Ramos (cell line): ENCODE measurements around the gene CERS4.
"Not testable (repeated sequence)": the region's sequence is repeated elsewhere in the genome, so short reads cannot be mapped to it uniquely, and the experiment has no call there.

Source experiments
- in situ Hi-C: fragments of 300-500 bp; cut with MboI; formaldehyde crosslinking; loops from one replicate; pipeline ENCODE4 v1.14.3; 2022; ENCODE audit warnings: low sequenced_read_pairs; ENCODE audit not compliant: unreplicated experiment

Gene CERS4

GRCh38 chr19:8208922-8209461 is at the start of gene CERS4:
TSS of gene CERS4 (plus strand) at chr19:8209370. CDS start at chr19:8251077, 41,707 bp downstream.
- in situ Hi-C loops = no loop called here

DNA sequence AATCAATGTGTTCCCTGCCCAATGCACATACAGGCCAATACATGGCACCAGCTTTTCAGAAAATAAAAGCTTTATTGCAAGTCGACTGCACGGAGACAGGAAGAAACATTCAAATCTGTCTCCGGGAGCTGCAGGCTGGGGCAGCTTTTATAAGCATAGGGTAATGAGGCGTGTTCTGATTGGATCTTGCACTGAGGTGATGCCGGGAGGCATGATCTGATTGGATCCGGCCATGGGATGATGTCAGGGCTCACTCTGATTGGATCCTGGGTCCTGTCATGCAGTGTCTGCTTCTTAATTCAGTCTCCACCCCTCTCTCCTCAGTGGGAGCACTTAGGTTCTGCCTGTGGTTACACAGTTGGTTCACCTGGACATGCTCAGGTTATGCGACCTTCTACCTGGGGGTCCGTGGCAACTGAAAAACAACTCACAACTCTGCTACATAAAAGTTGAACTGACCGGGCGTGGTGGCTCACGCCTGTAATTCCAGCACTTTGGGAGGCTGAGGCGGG is 48.0 kb upstream of the CERS4 start:
- in situ Hi-C loops = no loop called here

DNA sequence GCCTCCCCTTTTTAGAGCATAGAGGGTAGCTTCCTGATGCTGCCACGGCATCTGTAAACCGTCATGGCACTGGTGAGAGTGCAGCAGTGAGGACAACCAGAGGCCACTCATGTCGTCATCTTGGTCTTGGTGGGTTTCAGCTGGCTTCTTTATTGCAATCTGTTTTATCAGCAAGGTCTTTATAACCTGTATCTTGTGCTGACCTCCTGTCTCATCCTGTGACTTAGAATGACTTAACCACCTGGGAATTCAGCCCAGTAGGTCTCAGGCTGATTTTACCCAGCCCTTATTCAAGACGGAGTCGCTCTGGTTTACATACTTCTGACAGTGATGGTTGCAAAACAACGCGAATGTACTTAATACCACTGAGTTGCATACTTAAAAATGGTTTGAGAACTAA is 45.4 kb upstream of the CERS4 start:
- in situ Hi-C loops = no loop called here

- in situ Hi-C loops = no loop called here
These were observed 41.2 kb upstream of the CERS4 start for GRCh38 chr19:8167985-8168384.

GRCh38 chr19:8168537-8168936 is 40.6 kb upstream of the CERS4 start:
- in situ Hi-C loops = no loop called here

DNA sequence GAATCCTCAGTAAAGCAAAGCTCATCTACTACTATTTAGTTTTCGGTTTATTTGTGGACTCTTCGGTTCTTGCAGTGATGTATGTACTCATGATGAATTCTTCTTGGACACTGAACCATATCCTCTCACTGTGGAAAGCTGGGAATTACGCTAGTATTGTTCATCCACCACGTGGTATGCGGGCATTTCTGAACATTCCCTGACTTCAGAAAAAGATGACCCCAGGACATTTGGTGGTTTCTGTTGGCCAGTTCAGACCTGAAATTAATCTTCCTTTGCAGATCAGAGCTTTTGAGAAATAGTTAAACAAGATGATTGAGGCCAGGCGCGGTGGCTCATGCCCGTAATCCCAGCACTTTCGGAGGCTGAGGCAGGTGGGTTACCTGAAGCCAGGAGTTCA is 34.5 kb upstream of the CERS4 start:
- in situ Hi-C loops = no loop called here

DNA sequence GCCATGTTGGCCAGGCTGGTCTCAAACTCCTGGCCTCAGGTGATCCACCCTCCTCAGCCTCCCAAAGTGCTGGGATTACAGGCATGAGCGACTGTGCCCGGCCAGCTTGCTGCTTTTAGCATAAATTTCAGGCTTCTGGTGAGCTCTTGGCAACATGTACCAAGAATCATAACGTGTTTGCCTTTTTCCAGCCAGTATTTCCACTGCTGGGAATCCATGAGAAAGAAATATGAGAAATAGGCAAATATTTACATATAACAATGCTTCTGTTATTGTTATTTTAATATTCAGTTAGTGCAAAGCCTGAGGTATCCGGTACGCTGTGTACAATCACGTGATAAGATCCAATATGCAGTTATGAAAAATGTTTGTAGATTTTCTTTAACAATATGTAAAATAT is 29.2 kb upstream of the CERS4 start:
- in situ Hi-C loops = no loop called here

GRCh38 chr19:8184274-8184673 is 24.9 kb upstream of the CERS4 start:
- in situ Hi-C loops = no loop called here

- in situ Hi-C loops = no loop called here
These were observed 23.7 kb upstream of the CERS4 start for GRCh38 chr19:8185343-8186068.

- in situ Hi-C loops = no loop called here
These were observed 16.8 kb upstream of the CERS4 start for GRCh38 chr19:8192221-8192820.

DNA sequence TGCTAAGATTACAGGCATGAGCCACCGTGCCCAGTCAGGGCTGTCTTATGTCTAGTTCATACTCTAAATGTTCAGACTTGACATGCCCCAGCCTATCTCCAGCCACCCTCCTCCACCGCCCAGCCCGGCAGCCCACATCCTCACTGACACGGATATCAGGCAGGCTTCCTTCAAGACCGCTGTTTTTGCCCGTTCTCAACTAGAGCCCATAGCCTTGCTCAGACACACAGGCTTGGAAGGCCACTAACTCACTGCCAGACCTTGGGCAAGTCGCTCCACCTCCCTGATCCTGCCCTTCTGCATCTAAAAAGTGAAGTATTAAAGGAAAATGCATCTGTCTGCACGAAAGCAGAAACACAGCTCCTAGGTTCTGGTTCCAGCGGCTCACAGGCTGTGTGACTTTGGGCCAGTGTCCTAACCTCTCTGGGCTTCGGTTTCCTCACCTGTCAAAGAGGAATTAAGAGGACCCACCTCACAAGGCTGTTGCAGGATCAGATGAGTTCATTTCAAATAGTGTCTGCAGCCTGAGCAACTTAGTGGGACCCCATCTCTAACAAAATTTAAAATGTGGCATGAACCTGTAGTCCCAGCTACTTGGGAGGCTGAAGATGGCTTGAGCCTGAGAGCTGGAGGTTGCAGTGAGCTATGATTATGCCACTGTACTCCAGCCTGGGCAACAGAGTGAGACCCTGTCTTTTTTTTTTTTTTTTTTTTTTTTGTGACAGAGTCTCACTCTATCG is 14.5 kb upstream of the CERS4 start:
- in situ Hi-C loops = no loop called here

DNA sequence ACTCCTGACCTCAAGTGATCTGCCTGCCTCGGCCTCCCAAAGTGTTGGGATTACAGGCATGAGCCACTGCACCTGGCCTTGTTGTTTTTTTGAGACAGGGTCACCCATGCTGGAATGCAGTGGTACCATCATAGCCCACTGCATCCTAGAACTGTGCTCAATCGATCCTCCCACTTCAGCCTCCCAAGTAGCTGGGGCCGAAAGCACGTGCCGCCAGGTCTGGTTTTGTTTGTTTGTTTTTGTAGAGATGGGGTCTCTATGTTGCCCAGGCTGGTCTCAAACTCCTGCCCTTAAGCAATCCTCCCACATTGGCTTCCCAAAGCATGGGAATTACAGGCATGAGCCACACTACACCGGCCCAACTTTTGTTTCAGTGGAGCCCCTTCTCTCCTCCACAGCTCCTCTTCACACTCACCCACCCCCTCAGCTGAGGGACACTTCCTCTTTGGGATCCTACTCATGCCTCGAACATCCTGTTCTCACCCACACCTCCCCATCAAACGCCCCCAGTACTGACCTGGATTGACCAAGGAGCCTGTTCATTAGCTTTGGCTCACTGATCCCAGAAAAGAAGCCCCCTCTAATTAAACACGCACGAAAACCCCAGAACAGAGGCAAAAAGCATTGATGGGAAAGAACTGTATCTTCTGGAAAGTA is 12.8 kb upstream of the CERS4 start:
- in situ Hi-C loops = no loop called here

GRCh38 chr19:8203288-8204120 is 5.7 kb upstream of the CERS4 start:
- in situ Hi-C loops = not testable (repeated sequence)

GRCh38 chr19:8204961-8205360 is 4.2 kb upstream of the CERS4 start:
- in situ Hi-C loops = no loop called here

DNA sequence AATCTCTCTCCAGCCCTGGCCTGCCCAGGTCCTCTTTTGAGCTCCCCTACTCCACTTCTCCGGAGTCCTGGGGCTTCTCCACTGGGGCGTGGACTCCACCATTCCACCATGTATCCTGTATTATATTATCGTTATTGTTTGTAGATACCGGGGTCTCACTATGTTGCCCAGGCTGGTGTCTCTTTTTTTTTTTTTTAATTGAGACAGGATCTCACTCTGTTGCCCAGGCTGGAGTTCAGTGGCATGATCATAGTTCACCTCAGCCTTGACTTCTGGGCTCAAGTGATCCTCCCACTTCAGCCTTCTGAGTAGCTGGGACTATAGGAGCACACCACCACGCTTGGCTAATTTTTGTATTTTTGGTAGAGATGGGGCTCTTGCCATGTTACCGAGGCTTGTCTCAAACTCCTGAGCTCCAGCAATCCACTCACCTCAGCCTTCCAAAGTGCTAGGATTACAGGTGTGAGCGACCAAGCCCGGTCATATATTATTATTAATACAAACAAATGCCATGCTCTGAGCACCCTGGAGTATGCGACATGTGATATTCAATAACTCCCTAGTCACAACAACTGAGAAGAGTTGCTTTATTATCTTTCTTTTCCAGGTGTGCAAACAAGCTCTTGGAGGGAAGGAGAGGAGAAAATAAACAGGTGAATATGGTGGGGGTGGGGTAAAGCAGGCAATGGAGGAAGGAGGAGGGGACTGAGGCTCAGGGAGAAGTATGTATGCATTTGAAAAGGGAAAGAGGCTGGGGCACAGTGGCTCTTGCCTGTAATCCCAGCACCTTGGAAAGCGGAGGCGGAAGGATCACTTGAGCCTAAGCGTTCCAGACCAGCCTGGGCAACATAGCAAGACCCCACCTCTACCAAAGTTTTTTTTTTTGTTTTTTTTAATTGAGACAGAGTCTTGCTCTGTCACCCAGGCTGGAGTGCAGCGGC is 2.8 kb upstream of the CERS4 start:
- in situ Hi-C loops = no loop called here

DNA sequence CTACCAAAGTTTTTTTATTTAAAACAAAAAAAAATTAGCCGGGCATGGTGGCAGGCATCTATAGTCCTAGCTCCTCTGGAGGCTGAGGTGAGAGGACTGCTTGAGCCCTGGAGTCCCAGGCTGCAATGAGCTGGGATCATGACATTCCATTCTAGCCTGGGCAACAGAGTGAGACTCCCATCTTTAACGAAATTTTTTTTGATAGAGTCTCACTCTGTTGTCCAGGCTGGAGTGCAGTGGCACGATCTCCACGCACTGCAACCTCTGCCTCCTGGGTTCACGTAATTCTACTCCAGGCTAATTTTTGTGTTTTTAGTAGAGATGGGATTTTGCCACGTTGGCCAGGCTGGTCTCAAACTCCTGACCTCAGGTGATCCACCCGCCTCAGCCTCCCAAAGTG is 1.8 kb upstream of the CERS4 start:
- in situ Hi-C loops = not testable (repeated sequence)

DNA sequence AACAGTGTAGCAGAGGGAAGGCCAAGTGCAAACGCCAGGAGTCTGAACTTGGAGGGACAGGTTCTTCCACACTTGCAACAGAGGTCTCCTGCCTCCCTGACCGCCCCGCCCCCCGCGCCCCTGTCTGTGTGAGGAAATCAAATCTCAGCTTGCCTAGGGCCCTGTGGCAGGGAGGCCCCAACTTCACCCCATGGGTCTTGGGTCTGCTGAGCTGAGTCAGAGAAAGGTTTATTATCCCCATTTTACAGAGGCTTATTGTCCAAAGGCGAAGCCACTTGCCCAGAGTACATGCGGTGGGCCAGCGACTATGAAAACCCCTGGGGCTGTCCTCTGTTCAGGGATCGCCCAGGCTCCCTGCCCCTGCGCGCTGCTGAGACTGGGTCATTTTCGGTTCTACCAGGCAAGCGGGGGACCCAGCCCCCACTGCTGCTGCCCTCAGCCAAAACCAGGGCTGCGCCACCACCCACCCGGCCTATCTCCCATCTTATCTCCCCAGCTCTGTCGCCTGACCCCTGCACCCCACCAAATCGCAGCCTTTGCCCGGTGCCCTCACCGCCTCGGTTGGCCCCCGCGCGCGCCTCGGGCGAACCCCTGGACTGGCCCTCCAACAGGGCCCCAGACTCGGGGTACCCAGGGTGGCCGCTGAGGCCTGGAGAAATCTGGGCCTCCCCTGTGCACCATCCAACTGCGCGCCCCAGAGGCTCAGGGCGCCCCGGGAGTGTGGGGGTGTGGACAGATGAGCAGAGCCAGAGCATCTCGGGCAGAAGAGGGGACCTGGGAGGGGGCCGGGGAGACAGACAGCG is 850 bp upstream of the CERS4 start:
- in situ Hi-C loops = no loop called here
